GM21619 (cell line): ENCODE results near the gene MEX3D.
"Not testable (repeated sequence)": the region's sequence is repeated elsewhere in the genome, so short reads cannot be mapped to it uniquely, and the experiment has no call there.

Experiments used
- ATAC-seq: cut with Tn5 transposase; IDR thresholded peaks from one replicate; pipeline ENCODE4 v1.9.1; 2021; ENCODE audit not compliant: unreplicated experiment

Gene MEX3D

GRCh38 chr19:1540365-1540925, 27.7 kb downstream of the MEX3D start:
- no peak for ATAC-seq

- ATAC-seq, result not testable (repeated sequence)
Observed at GRCh38 chr19:1539749-1540148, 28.4 kb downstream of the MEX3D start.

- no peak for ATAC-seq
Observed at GRCh38 chr19:1538978-1539377, 29.1 kb downstream of the MEX3D start.

GRCh38 chr19:1535699-1536098, 32.4 kb downstream of the MEX3D start:
- not testable (repeated sequence) for ATAC-seq

- no peak for ATAC-seq
Observed at GRCh38 chr19:1534972-1535371, 33.2 kb downstream of the MEX3D start.

GRCh38 chr19:1533510-1534150, 34.5 kb downstream of the MEX3D start:
- ATAC-seq, result no peak

GRCh38 chr19:1532003-1532402, 36.1 kb downstream of the MEX3D start:
- no peak for ATAC-seq

- ATAC-seq, result no peak
Observed at GRCh38 chr19:1531587-1531986, 36.5 kb downstream of the MEX3D start.

- not testable (repeated sequence) for ATAC-seq
Observed at GRCh38 chr19:1530856-1531255, 37.3 kb downstream of the MEX3D start.

- ATAC-seq, result no peak
Observed at GRCh38 chr19:1529430-1529816, 38.7 kb downstream of the MEX3D start.

GRCh38 chr19:1528596-1529429, 39.3 kb downstream of the MEX3D start:
- no peak for ATAC-seq

GRCh38 chr19:1527650-1528309, 40.3 kb downstream of the MEX3D start:
- no peak for ATAC-seq

- no peak for ATAC-seq
Observed at GRCh38 chr19:1526979-1527649, 41.0 kb downstream of the MEX3D start.

- ATAC-seq, result no peak
Observed at GRCh38 chr19:1526066-1526778, 41.9 kb downstream of the MEX3D start.

GRCh38 chr19:1525343-1525742, 42.8 kb downstream of the MEX3D start:
- ATAC-seq, result no peak

GRCh38 chr19:1524972-1525325, 43.2 kb downstream of the MEX3D start:
- no peak for ATAC-seq

- no peak for ATAC-seq
Observed at GRCh38 chr19:1524287-1524971, 43.7 kb downstream of the MEX3D start.

- ATAC-seq, result no peak
Observed at GRCh38 chr19:1523412-1524286, 44.5 kb downstream of the MEX3D start, which contains the start of gene PLK5. TSS of gene PLK5 (plus strand) at chr19:1524077. CDS start at chr19:1526997, 2,920 bp downstream.

- ATAC-seq, result no peak
Observed at GRCh38 chr19:1522838-1523237, 45.3 kb downstream of the MEX3D start.
